ENCODE results near the gene BID. TPM values are rescaled to one million over a fixed set of nuclear protein-coding genes. Genes with fewer than 3 reads are reported as not detected.

Gene BID
- polyA plus RNA-seq, 2 donors, result 9.0 to 19.3 TPM

- H3K4me3 ChIP-seq (ENCODE audit: low read depth in 1 of 2, low read length in 2 of 2), result no peak overlapping the region
Observed at GRCh38 chr22:17780741-17781318, 6.6 kb upstream of the BID start.

GRCh38 chr22:17780116-17780740 is 6.0 kb upstream of the BID start:
- Histone ChIP-seq H3K27ac (ENCODE audit: low read depth in 2 of 2, low read length in 1 of 2) (no peak overlapping the region), H3K4me3 (ENCODE audit: low read depth in 1 of 2, low read length in 2 of 2) (no peak overlapping the region)
- WGBS, 2 donors, result 80 to 83% methylated on average over 18 to 19 of the region's 19 CpGs

More at GRCh38 chr22:17780741-17781318, 6.6 kb upstream of the BID start:
- 81 to 86% methylated on average over 9 to 10 of the region's 10 CpGs for WGBS, 2 donors
- H3K36me3 ChIP-seq (ENCODE audit: control insufficient read depth in 2 of 2, insufficient read depth in 2 of 2, low read length in 1 of 2), result no peaks in the 10 kb centered on the region
- H3K27me3 ChIP-seq (ENCODE audit: control insufficient read depth in 1 of 2, insufficient read depth in 2 of 2, low read length in 2 of 2), result no peaks in the 10 kb centered on the region
- no peak overlapping the region for H3K27ac ChIP-seq (ENCODE audit: low read depth in 2 of 2, low read length in 1 of 2)
- H3K9me3 ChIP-seq (ENCODE audit: control insufficient read depth in 2 of 2, insufficient read depth in 1 of 2, low read depth in 1 of 2, low read length in 1 of 2), result no peaks in the 10 kb centered on the region
- peaks cover 9 to 17% of the 10 kb centered on the region in 2 donors for H3K4me1 ChIP-seq (ENCODE audit: control insufficient read depth in 2 of 2, insufficient read depth in 2 of 2, low read length in 1 of 2)

GRCh38 chr22:17779286-17780115 is 5.2 kb upstream of the BID start:
- Histone ChIP-seq H3K36me3 (ENCODE audit: control insufficient read depth in 2 of 2, insufficient read depth in 2 of 2, low read length in 1 of 2) (no peaks in the 10 kb centered on the region), H3K27ac (ENCODE audit: low read depth in 2 of 2, low read length in 1 of 2) (no peak overlapping the region), H3K27me3 (ENCODE audit: control insufficient read depth in 1 of 2, insufficient read depth in 2 of 2, low read length in 2 of 2) (no peaks in the 10 kb centered on the region), H3K9me3 (ENCODE audit: control insufficient read depth in 2 of 2, insufficient read depth in 1 of 2, low read depth in 1 of 2, low read length in 1 of 2) (no peaks in the 10 kb centered on the region), H3K4me1 (ENCODE audit: control insufficient read depth in 2 of 2, insufficient read depth in 2 of 2, low read length in 1 of 2) (peaks cover 9 to 17% of the 10 kb centered on the region in 2 donors), H3K4me3 (ENCODE audit: low read depth in 1 of 2, low read length in 2 of 2) (no peak overlapping the region)
- WGBS, 2 donors, result 76 to 80% methylated on average over 27 of the region's 27 CpGs

More at GRCh38 chr22:17780116-17780740, 6.0 kb upstream of the BID start:
- Histone ChIP-seq H3K36me3 (ENCODE audit: control insufficient read depth in 2 of 2, insufficient read depth in 2 of 2, low read length in 1 of 2) (no peaks in the 10 kb centered on the region), H3K9me3 (ENCODE audit: control insufficient read depth in 2 of 2, insufficient read depth in 1 of 2, low read depth in 1 of 2, low read length in 1 of 2) (no peaks in the 10 kb centered on the region), H3K4me1 (ENCODE audit: control insufficient read depth in 2 of 2, insufficient read depth in 2 of 2, low read length in 1 of 2) (peaks cover 9 to 17% of the 10 kb centered on the region in 2 donors), H3K27me3 (ENCODE audit: control insufficient read depth in 1 of 2, insufficient read depth in 2 of 2, low read length in 2 of 2) (no peaks in the 10 kb centered on the region)

- H3K4me1 ChIP-seq (ENCODE audit: control insufficient read depth in 2 of 2, insufficient read depth in 2 of 2, low read length in 1 of 2), result peaks cover 12 to 19% of the 10 kb centered on the region in 2 donors
- no peaks in the 10 kb centered on the region for H3K9me3 ChIP-seq (ENCODE audit: control insufficient read depth in 2 of 2, insufficient read depth in 1 of 2, low read depth in 1 of 2, low read length in 1 of 2)
- H3K27ac ChIP-seq (ENCODE audit: low read depth in 2 of 2, low read length in 1 of 2), result no peak overlapping the region
- H3K27me3 ChIP-seq (ENCODE audit: control insufficient read depth in 1 of 2, insufficient read depth in 2 of 2, low read length in 2 of 2), result no peaks in the 10 kb centered on the region
- 96 to 97% methylated on average over 23 of the region's 23 CpGs for WGBS, 2 donors
- H3K4me3 ChIP-seq (ENCODE audit: low read depth in 1 of 2, low read length in 2 of 2), result no peak overlapping the region
- no peaks in the 10 kb centered on the region for H3K36me3 ChIP-seq (ENCODE audit: control insufficient read depth in 2 of 2, insufficient read depth in 2 of 2, low read length in 1 of 2)
Observed at GRCh38 chr22:17778412-17778976, 4.2 kb upstream of the BID start.

GRCh38 chr22:17777717-17778044 is 3.4 kb upstream of the BID start:
- Histone ChIP-seq H3K4me3 (ENCODE audit: low read depth in 1 of 2, low read length in 2 of 2) (peak overlapping the region in 1 of 2 donors; percentile 30), H3K27me3 (ENCODE audit: control insufficient read depth in 1 of 2, insufficient read depth in 2 of 2, low read length in 2 of 2) (no peaks in the 10 kb centered on the region), H3K9me3 (ENCODE audit: control insufficient read depth in 2 of 2, insufficient read depth in 1 of 2, low read depth in 1 of 2, low read length in 1 of 2) (no peaks in the 10 kb centered on the region), H3K4me1 (ENCODE audit: control insufficient read depth in 2 of 2, insufficient read depth in 2 of 2, low read length in 1 of 2) (peaks cover 9 to 27% of the 10 kb centered on the region in 2 donors), H3K27ac (ENCODE audit: low read depth in 2 of 2, low read length in 1 of 2) (peak overlapping the region; percentile 6 to 47), H3K36me3 (ENCODE audit: control insufficient read depth in 2 of 2, insufficient read depth in 2 of 2, low read length in 1 of 2) (no peaks in the 10 kb centered on the region)
- WGBS, 2 donors, result 62 to 74% methylated on average over 6 of the region's 6 CpGs

- Histone ChIP-seq H3K27ac (ENCODE audit: low read depth in 2 of 2, low read length in 1 of 2) (peak overlapping the region; percentile 6 to 47), H3K36me3 (ENCODE audit: control insufficient read depth in 2 of 2, insufficient read depth in 2 of 2, low read length in 1 of 2) (no peaks in the 10 kb centered on the region), H3K9me3 (ENCODE audit: control insufficient read depth in 2 of 2, insufficient read depth in 1 of 2, low read depth in 1 of 2, low read length in 1 of 2) (no peaks in the 10 kb centered on the region), H3K4me1 (ENCODE audit: control insufficient read depth in 2 of 2, insufficient read depth in 2 of 2, low read length in 1 of 2) (peaks cover 7 to 30% of the 10 kb centered on the region in 2 donors), H3K27me3 (ENCODE audit: control insufficient read depth in 1 of 2, insufficient read depth in 2 of 2, low read length in 2 of 2) (no peaks in the 10 kb centered on the region), H3K4me3 (ENCODE audit: low read depth in 1 of 2, low read length in 2 of 2) (peak overlapping the region in 1 of 2 donors; percentile 30)
- 65 to 67% methylated on average over 27 of the region's 27 CpGs for WGBS, 2 donors
Observed at GRCh38 chr22:17777005-17777716, 2.9 kb upstream of the BID start.

- H3K27me3 ChIP-seq (ENCODE audit: control insufficient read depth in 1 of 2, insufficient read depth in 2 of 2, low read length in 2 of 2), result no peaks in the 10 kb centered on the region
- 80 to 83% methylated on average over 10 of the region's 10 CpGs for WGBS, 2 donors
Observed at GRCh38 chr22:17775781-17776465, 1.7 kb upstream of the BID start.

GRCh38 chr22:17774926-17775685 is 837 bp upstream of the BID start:
- H3K4me3 ChIP-seq (ENCODE audit: low read depth in 1 of 2, low read length in 2 of 2), result no peak overlapping the region
- WGBS, 2 donors, result 78 to 80% methylated on average over 27 of the region's 27 CpGs
- H3K4me1 ChIP-seq (ENCODE audit: control insufficient read depth in 2 of 2, insufficient read depth in 2 of 2, low read length in 1 of 2), result peaks cover 3 to 20% of the 10 kb centered on the region in 2 donors
- H3K36me3 ChIP-seq (ENCODE audit: control insufficient read depth in 2 of 2, insufficient read depth in 2 of 2, low read length in 1 of 2), result peaks cover 0 to 2% of the 10 kb centered on the region in 2 donors
- no peaks in the 10 kb centered on the region for H3K27me3 ChIP-seq (ENCODE audit: control insufficient read depth in 1 of 2, insufficient read depth in 2 of 2, low read length in 2 of 2)
- no peak overlapping the region for H3K27ac ChIP-seq (ENCODE audit: low read depth in 2 of 2, low read length in 1 of 2)
- H3K9me3 ChIP-seq (ENCODE audit: control insufficient read depth in 2 of 2, insufficient read depth in 1 of 2, low read depth in 1 of 2, low read length in 1 of 2), result no peaks in the 10 kb centered on the region

More at GRCh38 chr22:17775781-17776465, 1.7 kb upstream of the BID start:
- peaks cover 3 to 21% of the 10 kb centered on the region in 2 donors for H3K4me1 ChIP-seq (ENCODE audit: control insufficient read depth in 2 of 2, insufficient read depth in 2 of 2, low read length in 1 of 2)
- no peak overlapping the region for H3K4me3 ChIP-seq (ENCODE audit: low read depth in 1 of 2, low read length in 2 of 2)
- no peak overlapping the region for H3K27ac ChIP-seq (ENCODE audit: low read depth in 2 of 2, low read length in 1 of 2)
- H3K36me3 ChIP-seq (ENCODE audit: control insufficient read depth in 2 of 2, insufficient read depth in 2 of 2, low read length in 1 of 2), result peaks cover 0 to 2% of the 10 kb centered on the region in 2 donors
- no peaks in the 10 kb centered on the region for H3K9me3 ChIP-seq (ENCODE audit: control insufficient read depth in 2 of 2, insufficient read depth in 1 of 2, low read depth in 1 of 2, low read length in 1 of 2)

Data from esophagus (tissue), 2 donors.